ENCODE data around the gene OR4P4.

The OR4P4 gene

DNA sequence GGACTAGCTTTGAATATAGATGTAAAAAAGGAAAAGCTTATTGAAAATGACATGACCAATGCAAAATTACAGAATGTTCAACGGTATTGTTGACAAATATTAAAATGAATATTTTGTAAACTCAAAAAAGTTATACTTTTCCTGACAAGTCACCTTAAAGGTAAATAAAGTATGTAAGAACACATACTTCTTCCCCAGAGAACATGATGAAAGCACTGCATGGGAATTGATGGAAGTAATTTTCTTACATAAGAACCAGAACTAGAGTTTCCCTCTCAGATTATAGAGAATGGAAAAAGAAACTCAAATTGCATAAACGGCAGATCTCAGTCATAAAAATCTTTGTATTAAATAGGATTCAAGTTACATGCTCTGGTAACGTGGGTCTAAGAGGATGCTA, at the start of gene OR4P4:
OR4P4 (plus strand) TSS at position 301 of the 400 bp plus-strand sequence.
- DNase-seq (ENCODE audit: low read depth): no peak

DNA sequence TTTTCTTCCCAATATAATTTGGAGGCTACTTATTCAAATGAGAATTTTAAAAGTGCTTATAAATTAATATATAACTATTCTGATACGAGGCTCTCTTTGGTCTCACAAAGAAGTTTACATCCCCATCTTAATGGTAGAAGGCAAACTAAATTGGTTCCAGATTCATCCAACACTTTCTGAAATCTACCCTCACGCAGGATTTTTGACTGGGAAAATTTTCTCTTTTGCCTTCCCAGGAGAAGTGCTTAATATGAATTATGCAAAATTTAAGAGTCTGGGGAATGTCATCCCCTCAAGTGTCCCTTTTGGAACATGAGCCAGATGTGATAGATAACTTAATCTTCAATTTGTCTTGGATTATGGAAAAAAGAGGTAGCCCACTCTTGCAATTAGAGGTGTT, 27.4 kb upstream of the OR4P4 start, which contains the start of gene OR4C11:
OR4C11 (minus strand) TSS at position 101 of the 400 bp plus-strand sequence. CDS start 3,272 bp downstream, outside the sequence.
- no peak for DNase-seq (ENCODE audit: low read depth)

DNA sequence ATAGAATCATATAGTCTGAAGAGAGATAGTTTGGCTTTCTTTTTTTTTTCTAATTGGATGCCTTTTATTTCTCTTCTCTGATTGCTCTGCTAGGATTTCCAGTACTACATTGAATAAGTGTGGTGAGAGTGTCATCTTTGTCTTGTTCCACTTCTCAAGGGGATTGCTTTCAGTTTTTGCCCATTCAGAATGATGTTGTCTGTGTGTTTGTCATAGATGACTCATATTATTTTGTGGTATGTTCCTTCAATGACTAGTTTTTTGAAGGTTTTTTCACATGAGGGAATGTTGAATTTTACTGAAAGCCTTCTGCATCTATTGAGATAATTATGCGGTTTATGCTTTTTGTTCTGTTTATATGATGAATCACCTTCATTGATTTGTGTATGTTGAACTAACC, 10.4 kb upstream of the OR4P4 start:
- DNase-seq (ENCODE audit: low read depth): no peak

DNA sequence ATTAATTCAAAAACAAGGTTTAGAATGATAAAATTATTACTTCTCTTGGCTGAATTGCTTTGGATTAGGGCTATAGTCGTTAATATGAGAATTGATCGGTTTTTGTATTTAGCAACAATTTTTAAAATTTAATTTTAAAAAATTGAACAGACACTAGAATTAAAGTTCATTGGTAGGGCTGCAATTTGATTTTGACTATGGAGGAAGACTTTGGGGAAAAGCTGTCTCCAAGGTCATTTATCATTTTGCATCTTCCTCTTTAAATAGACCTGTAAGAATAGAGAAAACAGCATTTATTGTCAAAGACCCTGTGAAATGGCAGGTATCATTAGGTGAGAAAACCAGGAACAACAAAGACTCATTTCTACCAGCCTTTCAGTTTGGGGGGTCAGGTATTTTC, 13.1 kb downstream of the OR4P4 start, which contains the start of gene OR4S2:
OR4S2 (plus strand) TSS at position 301 of the 400 bp plus-strand sequence. CDS start 2,577 bp downstream, outside the sequence.
- DNase-seq (ENCODE audit: low read depth): no peak

DNA sequence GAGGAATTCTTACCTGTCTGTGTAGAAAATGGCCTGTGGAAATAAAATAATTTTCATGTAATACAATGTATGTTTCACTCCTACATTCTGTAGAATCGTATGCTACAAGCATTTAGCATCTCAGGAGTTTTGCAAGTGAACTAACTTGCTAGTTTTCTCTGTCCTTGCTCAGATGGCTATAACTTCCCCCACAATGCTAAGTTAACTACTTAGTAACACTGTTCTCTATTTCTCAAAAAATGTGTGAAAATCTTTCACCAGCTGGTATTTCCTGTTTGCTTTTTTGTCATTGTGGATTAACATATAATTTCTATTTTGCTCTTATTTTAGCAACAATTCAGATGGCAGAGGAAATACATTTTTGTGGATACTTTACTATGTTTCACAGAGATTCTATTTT, 17.6 kb downstream of the OR4P4 start:
- DNase-seq (ENCODE audit: low read depth): no peak

DNA sequence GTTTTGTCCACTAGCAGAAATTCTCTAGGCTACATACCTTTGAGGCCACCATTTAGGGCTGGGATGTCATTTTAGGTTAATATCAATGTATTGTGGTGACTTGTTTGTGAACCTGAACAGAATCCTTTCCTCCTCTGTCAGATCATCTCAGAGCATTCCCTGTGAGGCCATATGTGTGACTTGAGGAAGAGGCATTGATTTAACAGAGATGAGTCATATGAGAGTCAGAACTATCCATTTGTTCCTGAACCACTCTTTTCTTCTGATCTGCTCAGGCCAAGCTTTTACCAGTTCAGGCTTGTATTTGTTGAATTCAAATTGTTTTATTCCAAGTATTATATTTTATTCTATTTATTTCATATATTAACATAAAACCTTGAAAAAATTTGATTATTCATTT, 20.2 kb downstream of the OR4P4 start:
- DNase-seq (ENCODE audit: low read depth): no peak

DNA sequence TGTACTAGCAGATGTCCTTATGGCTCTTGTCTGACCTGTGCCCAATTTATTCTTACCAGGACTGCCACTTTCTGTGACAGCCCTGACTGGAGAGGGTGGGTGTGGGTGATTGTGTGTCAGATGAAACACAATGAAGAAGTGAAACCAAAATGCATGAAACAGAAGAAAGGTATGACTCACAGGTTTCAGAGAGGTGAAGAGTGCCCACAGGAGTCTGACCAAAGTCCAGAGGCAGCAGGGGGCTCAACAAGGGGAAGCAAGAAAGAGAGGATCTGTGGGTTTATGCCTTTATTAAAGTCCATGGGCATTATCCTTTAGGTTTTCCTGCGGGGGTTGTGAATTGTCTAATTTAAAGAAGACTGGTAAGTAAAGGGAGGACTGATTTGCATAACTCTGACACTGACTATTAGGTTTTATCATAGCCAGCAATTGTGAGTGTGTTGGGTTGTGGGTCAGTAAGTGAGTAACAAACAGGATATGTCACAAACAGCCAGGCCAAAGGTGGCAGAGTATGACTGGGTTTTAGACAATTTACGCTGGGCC, 23.2 kb downstream of the OR4P4 start:
- no peak for DNase-seq (ENCODE audit: low read depth)

DNA sequence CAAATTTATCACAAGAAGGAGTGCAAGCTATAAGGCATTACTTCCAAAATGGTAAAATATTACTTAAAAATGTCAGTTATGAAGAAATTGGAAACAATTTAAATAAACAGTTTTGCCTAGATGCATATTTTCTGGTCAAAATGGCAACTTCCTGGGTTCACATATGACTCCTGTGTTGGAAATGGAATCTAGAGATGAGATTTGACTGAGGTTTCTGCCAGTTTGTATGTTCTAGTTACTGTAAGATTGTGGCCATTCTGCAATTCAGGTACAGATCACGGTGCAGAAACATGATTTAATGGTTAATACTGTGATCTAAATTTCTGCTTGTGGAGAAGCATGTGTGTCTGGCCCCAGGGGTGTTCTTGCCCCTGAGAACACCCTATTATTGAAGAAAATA, 23.7 kb downstream of the OR4P4 start:
- DNase-seq (ENCODE audit: low read depth): no peak

DNA sequence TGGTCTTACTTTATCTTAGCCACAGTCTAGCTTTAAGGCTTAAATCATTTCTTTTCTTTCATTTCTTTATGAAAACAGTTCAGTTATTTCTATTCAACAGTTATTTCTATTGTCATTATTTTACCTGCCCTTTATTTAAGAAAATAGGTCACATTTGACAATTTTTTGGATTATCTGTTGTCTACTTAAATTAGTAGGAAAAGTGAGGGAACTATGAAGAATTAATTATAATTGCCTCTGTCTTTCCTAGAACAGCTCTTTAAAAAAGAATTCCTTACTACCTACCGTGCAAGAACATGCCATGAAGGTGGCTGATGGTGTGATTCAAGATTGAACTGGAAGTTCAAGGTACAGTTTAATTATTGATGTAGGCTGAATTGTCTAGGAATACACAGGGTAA, 27.0 kb downstream of the OR4P4 start, which contains the start of gene OR4C6:
OR4C6 (plus strand) TSS at position 301 of the 400 bp plus-strand sequence. CDS start 2,966 bp downstream, outside the sequence.
- DNase-seq (ENCODE audit: low read depth): no peak

DNA sequence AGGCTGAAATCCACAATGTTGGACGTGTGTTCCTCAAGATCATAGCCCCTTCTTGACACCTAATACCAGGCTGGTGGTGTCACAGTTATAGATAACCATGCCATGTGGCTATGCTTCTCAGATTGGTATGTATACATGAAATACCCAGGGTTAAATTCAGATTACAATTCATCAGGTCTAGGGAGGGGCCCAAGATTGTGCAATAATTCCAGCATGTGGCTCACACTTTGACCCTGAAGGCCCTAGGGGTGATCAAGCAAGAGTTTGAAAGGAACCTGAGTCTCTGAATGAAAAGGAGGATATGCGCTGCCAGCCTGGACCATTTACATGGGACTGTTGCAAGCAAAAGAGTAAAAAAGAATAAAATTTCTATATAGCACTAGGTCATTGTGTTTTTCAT, 34.5 kb downstream of the OR4P4 start:
- no peak for DNase-seq (ENCODE audit: low read depth)

DNA sequence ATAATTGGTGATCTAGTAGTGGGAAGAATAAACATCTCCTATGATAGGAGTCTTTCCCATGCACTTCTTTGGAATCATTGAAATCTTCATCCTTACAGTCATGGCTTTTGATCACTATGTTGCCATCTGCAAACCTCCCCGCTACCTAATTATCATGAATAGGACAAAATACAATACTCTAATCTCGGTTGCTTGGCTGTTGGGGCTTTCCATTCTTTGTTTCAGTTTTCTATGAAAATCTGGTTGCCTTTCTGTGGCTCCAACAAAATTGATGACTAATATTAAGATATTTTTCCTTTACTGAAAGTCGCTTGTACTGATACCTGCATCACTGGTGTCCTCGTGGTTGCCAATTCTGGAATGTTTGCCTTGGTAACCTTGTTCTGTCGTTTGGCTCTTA, 38.9 kb downstream of the OR4P4 start:
- DNase-seq (ENCODE audit: low read depth): no peak
